ENCODE data around the gene PRKCA. TPM values are rescaled to one million over a fixed set of nuclear protein-coding genes. Genes with fewer than 3 reads are reported as not detected.

PRKCA gene
- total and polyA plus RNA-seq, 2 of the 13 experiments (the other 11 are each of a cell fraction or from before 2014, with no cell fraction given), result 18.5 to 21.5 TPM

GRCh38 chr17:66351033-66351432, 48.6 kb downstream of the PRKCA start:
- intact Hi-C loops (cut with micrococcal nuclease; ENCODE audit: unreplicated experiment), result no loop called here
- Histone ChIP-seq H3K27ac (ENCODE audit: extremely low read length, insufficient read depth, low read length) (no peak overlapping the region), H3K36me3 (replicated peaks in 1 of 2; ENCODE audit: control insufficient read depth in 1 of 2, insufficient read depth in 2 of 2, low read length in 2 of 2) (no peaks in the 10 kb centered on the region), H3K79me2 (ENCODE audit: insufficient read depth, low read length) (peaks cover 73% of the 10 kb centered on the region), H3K4me1 (ENCODE audit: insufficient read depth, low read length) (peaks cover 72% of the 10 kb centered on the region), H4K20me1 (ENCODE audit: insufficient read depth, low read length) (no peaks in the 10 kb centered on the region), H3K4me2 (ENCODE audit: low read depth, low read length) (no peak overlapping the region), H3K4me3 (replicated peaks in 1 of 3; ENCODE audit: insufficient read depth in 1 of 3, low read depth in 2 of 3, low read length in 3 of 3) (no peak overlapping the region), H2AFZ (ENCODE audit: low read length) (no peak overlapping the region), H3K9me3 (ENCODE audit: low read length) (no peaks in the 10 kb centered on the region), H3K9ac (ENCODE audit: insufficient read depth, low read depth, low read length) (no peak overlapping the region), H3K27me3 (ENCODE audit: control insufficient read depth in 1 of 2, insufficient read depth in 2 of 2, low read length in 2 of 2) (no peaks in the 10 kb centered on the region)
- in situ Hi-C loops (cut with HindIII; ENCODE audit: extremely low pct_ligation_motif_present, low pct_unique_long_range_greater_than_20kb), result no loop called here
- WGBS (ENCODE audit: low lambda C conversion rate), result 97% methylated on average over 5 of the region's 5 CpGs
- ChIA-PET CTCF (ENCODE audit: low intra/inter-chr PET ratio, low total read pairs) (no interaction called here), POLR2A (no interaction called here)
- TF ChIP-seq, protein P1, sequence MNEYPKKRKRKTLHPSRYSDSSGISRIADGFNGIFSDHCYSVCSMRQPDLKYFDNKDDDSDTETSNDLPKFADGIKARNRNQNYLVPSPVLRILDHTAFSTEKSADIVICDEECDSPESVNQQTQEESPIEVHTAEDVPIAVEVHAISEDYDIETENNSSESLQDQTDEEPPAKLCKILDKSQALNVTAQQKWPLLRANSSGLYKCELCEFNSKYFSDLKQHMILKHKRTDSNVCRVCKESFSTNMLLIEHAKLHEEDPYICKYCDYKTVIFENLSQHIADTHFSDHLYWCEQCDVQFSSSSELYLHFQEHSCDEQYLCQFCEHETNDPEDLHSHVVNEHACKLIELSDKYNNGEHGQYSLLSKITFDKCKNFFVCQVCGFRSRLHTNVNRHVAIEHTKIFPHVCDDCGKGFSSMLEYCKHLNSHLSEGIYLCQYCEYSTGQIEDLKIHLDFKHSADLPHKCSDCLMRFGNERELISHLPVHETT (CRISPR knock-in tag; conservative IDR thresholded peaks at IDR 0.05), result no peak
- no peak for TF ChIP-seq TCF7 (IDR thresholded peaks at IDR 0.05; ENCODE audit: low read depth)
- TF ChIP-seq ZNF773 (CRISPR knock-in tag; IDR thresholded peaks at IDR 0.05; ENCODE audit: borderline replicate concordance), result no peak
- no peak for TF ChIP-seq MTF1 (CRISPR knock-in tag; IDR thresholded peaks at IDR 0.05)
- no peak for TF ChIP-seq HNRNPL (IDR thresholded peaks at IDR 0.05; ENCODE audit: low read depth, low read length)
- no peak for TF ChIP-seq CAMTA2 (CRISPR knock-in tag; IDR thresholded peaks at IDR 0.05; ENCODE audit: borderline replicate concordance)
- TF ChIP-seq PHF5A (CRISPR knock-in tag; IDR thresholded peaks at IDR 0.05; ENCODE audit: low read depth, unreplicated experiment), result no peak
- no peak for TF ChIP-seq SMARCC2 (IDR thresholded peaks at IDR 0.05)
- no peak for TF ChIP-seq ATF3 (CRISPR knock-in tag; IDR thresholded peaks at IDR 0.05)
- no peak for TF ChIP-seq ZNF569 (CRISPR knock-in tag; IDR thresholded peaks at IDR 0.05; ENCODE audit: borderline replicate concordance)
- BruUV-seq (replicated peaks), result no TSS peak
- DNase-seq (ENCODE audit: low spot score) (no peak), FAIRE-seq (no peak), ATAC-seq (no peak)

All from HepG2 (cell line).